NCI-H1694 (cell line): ENCODE results near the gene CASP4.
"Not testable (repeated sequence)": the region's sequence is repeated elsewhere in the genome, so short reads cannot be mapped to it uniquely, and the experiment has no call there.

ENCODE experiments used
- DNase-seq: peaks from one replicate; lab custom pipeline; 2025; lab: John Stamatoyannopoulos, UW

CASP4 gene

DNA sequence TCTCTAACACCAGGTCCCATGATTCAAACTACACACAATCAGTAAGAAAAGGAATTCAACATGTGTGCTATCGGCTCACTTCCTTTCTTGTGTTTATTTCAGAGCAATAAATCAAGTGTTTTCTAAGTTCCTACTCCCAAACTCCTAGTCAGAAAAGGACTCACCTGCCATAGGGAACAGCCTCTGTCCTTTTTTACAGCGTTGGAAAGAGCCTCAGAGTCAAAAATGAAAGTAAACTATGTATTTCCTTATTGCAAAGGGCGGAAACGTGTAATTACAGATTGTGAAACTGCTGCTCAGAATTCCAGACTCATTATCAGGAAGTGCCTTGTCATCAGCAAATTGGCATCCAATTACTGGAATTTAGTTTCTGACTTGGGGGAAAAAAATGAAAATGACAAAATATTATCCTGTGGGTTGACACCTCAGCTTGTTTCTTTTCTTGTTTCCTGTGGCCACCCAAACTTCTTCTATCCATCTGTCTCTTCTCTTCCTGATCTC, at the start of gene CASP4:
Gene CASP4, minus strand, starts transcription at position 220 of the 501 bp plus-strand sequence. Its CDS starts 49 bp downstream, at position 171.
- DNase-seq = no peak

GRCh38 chr11:105007463-105007862, 39.1 kb upstream of the CASP4 start:
- no peak for DNase-seq

- DNase-seq = no peak
Observed at GRCh38 chr11:105005451-105005845, 37.1 kb upstream of the CASP4 start.

DNA sequence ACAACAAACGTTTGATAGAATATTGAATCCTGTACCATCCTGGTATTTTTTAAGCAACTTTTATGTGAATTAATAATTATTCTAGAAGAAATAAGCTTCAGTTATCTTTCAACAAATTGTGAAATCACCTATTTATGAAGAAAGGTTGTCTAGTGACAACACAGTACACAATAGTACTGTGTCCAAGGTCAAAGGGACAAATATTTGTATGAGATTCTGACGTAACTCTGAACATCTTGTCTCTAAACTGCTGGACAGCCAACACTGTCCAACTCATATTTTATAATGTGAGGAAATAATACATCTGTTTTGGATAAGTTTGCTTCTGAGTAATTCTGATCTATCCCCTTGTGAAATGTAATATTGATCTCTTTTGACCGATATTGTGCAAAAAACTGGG, 35.6 kb upstream of the CASP4 start:
- DNase-seq = no peak

DNA sequence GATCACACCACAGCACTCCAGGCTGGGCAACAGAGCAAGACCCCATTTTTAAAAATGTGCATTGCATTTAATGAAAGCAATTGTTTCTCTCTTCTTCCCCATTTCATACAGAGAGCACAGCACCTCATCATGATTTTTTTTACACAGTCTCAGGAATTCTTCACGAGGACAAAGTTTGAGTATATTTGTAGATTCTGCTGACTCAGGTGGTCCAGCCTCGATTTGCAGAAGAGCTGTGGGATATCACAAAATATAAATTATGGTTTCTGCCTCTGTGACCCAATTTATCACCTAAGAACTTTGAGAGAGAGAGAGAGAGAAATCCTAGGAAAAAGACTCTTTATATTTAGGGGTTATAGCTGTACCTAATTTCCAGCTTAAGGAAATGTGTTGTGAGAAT, 34.8 kb upstream of the CASP4 start:
- no peak for DNase-seq

DNA sequence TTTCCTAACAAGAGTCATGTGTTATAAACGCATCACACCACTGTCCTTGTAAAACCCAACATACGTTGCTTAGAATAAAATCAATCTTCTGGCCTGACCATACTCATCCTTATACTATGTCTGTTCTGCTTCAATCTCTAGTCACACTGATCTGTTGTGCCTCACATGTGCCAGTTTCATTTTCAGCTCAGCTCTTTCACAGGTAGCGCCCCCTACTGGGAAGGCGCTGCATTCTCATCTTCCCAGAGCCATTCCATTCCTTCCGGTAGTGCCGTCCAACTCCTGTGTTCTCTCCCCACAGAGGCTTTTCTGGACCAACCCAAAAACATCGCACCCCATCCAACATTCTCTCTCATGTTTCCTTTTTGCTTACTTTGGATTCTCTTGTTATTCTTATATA, 32.4 kb upstream of the CASP4 start:
- DNase-seq = no peak

DNA sequence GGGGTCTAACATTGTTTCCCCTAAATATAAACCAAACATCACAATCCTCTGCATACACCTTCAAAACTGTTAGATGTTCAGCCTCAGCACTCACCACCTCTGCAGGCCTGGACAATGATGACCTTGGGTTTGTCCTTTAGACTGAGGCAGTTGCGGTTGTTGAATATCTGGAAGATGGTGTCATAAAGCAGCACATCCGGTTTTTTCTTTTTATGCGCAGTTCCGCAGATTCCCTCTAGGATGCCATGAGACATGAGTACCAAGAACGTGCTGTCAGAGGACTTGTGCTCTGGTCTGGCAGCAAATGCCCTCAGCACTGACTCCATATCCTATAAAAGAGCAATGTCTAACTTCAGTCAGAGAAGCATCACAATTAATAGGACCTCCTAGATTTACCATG, 31.8 kb upstream of the CASP4 start:
- DNase-seq = no peak

- no peak for DNase-seq
Observed at GRCh38 chr11:104999721-105000120, 31.3 kb upstream of the CASP4 start.

GRCh38 chr11:104997288-104997687, 28.9 kb upstream of the CASP4 start:
- DNase-seq = no peak

DNA sequence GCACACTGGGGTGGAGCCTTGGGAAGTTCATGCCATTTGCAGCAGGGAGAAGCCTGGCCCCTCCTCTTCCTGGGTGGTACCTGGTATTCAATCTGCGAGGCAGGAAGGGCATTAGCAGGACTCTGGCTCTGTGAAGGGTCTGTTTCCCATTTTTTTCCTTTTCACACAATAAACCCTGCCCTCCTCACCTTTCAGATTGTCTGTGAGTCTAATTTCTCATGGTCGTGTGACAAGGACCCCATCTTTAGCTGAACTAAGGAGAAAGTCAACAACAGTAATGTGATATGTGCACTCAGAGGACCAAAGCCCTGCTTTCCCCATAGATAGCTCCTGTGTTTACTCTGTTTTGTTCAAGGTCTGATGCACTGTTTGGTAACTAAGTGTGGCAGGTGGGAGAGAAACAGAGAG, 26.6 kb upstream of the CASP4 start:
- no peak for DNase-seq

- DNase-seq = no peak
Observed at GRCh38 chr11:104992781-104993180, 24.4 kb upstream of the CASP4 start.

- no peak for DNase-seq
Observed at GRCh38 chr11:104991994-104992393, 23.6 kb upstream of the CASP4 start.

GRCh38 chr11:104984808-104985207, 16.4 kb upstream of the CASP4 start:
- no peak for DNase-seq

GRCh38 chr11:104979839-104980238, 11.5 kb upstream of the CASP4 start:
- no peak for DNase-seq

- DNase-seq = no peak
Observed at GRCh38 chr11:104973616-104974015, 5.2 kb upstream of the CASP4 start.

DNA sequence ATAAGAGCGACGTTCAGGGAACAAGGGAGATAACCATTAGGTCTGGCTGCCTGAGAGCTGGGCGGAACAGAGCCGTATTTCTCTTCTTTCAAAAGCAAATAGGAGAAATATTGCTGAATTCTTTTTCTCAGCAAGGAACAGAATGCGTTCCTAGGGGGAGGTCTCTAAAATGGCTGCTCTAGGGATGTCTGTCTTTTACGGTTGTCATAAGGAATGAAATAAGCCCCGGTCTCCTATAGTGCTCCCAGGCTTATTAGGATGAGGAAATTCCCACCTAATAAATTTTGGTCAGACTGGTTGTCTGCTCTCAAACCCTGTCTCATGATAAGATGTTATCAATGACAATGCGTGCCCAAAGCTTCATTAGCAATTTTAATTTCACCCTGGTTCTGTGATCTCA, 4.5 kb upstream of the CASP4 start:
- DNase-seq = not testable (repeated sequence)

DNA sequence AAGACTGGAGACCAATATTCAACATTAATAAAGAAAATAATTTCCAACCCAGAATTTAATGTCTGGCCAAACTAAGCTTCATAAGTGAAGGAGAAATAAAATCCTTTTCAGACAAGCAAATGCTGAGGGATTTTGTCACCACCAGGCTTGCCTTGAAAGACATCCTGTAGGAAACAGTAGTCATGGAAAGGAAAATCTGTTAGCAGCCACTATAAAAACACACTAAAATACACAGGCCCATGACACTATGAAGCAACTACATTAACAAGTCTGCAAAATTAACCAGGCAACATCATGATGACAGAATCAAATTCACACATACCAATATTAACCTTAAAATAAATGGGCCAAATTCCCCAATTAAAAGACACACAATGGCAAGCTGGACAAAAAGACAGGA, 2.4 kb upstream of the CASP4 start:
- DNase-seq = no peak

GRCh38 chr11:104968856-104969776, 742 bp upstream of the CASP4 start:
- DNase-seq = no peak

- no peak for DNase-seq
Observed at GRCh38 chr11:104967534-104968354, 630 bp downstream of the CASP4 start.

DNA sequence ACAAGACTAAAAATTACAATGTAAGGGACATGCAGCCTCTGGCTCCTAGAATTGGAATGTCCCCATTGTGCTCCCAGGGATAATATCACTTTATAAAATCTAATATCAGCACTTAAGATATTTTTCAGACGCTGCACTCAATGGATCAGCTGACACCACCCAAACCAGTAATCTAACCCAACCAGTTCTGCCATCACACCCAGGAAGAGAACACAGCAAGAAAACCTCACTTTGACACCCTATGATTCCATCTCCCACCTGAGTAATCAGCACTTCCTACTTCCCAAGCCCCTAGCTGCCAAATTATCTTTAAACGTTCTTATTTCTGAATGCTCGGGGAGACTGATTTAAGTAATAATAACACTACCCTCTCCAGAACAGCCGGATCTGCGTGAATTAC, 2.6 kb downstream of the CASP4 start:
- no peak for DNase-seq

GRCh38 chr11:104964247-104964646, 4.1 kb downstream of the CASP4 start:
- DNase-seq = no peak

DNA sequence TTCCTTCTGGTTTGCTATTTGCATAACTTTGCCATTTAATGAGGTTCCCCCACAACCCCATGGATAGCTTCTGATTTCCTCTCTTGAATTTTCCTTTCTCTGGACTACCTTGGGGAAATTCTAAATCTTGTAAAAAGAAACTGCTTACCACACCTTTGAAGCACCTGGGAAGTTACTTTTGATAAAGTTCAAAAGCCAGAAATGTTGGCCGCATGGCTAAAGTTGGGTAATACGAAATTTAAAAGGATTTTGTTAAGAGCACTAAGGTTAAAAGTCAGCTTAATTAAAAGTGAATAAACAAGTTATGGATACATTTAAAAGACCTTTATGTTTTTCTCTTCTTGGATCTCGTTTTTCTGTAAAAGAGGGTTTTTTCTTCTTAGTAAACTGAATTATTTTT, 5.5 kb downstream of the CASP4 start:
- DNase-seq = no peak

DNA sequence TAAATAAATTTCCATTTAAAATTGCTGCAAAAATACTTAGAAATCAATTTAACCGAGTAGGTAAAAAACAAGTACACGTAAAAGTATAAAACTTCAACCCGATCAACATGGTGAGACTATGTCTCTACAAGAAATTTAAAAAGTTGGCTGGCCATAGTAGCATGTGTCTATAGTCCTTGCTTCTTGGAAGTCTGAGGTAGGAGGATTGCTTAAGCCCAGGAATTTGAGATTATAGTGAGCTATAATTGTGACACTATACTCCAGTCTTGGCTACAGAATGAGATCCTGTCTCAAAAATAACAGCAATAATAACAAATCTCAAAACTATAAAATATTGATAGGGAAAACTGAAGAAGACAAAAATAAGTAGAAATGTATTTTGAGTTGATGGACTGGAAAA, 11.1 kb downstream of the CASP4 start:
- DNase-seq = no peak
